Esophagus muscularis mucosa (tissue), 4 donors: ENCODE data around the gene RNF20. TPM values are rescaled to one million over a fixed set of nuclear protein-coding genes. Genes with fewer than 3 reads are reported as not detected.
"Not testable (repeated sequence)": the region's sequence is repeated elsewhere in the genome, so short reads cannot be mapped to it uniquely, and the experiment has no call there.

Experiments
- DNase-seq: peaks from one replicate; pipeline ENCODE4 v3.0.0-alpha.2; 2017; ENCODE audit errors: extremely low spot score
- H3K27ac ChIP-seq, 4 donors: fragments of 200-600 bp; sonication (generic); replicated peaks in 1 of 4; 1 replicate in 3 of 4; 2 replicates in 1 of 4; pipeline ENCODE4 v1.5.1; 2016 to 2019; ENCODE audit warnings: mild to moderate bottlenecking in 1 of 4
- H3K27me3 ChIP-seq, 4 donors: fragments of 200-600 bp; sonication (generic); one replicate each; pipeline versions ENCODE4 v1.5.1 to v1.6.0; 2016 to 2019
- H3K36me3 ChIP-seq, 4 donors: fragments of 200-600 bp; sonication (generic); one replicate each; pipeline ENCODE4 v1.5.1; 2016 to 2019
- H3K4me1 ChIP-seq, 4 donors: fragments of 200-600 bp; sonication (generic); one replicate each; pipeline ENCODE4 v1.5.1; 2016 to 2019
- H3K4me3 ChIP-seq, 4 donors: fragments of 200-600 bp; sonication (generic); 1 replicate in 2 of 4; 2 replicates in 2 of 4; pipeline ENCODE4 v1.5.1; 2016 to 2019; ENCODE audit warnings: mild to moderate bottlenecking in 4 of 4, moderate library complexity in 1 of 4
- H3K9me3 ChIP-seq, 4 donors: fragments of 200-600 bp; sonication (generic); 1 replicate in 3 of 4; 2 replicates in 1 of 4; pipeline ENCODE4 v1.5.1; 2016 to 2019
- EP300 ChIP-seq: sonication (generic); formaldehyde crosslinking; IDR thresholded peaks from one replicate; pipeline ENCODE4 v1.6.1; 2017; ENCODE audit warnings: antibody characterized with exemption
- POLR2A ChIP-seq: fragments of 450-650 bp; IDR thresholded peaks from one replicate; pipeline ENCODE4 v1.6.1; 2017; ENCODE audit warnings: antibody characterized with exemption, moderate library complexity, mild to moderate bottlenecking, low read depth
- POLR2AphosphoS5 ChIP-seq, 2 donors: sonication (generic); formaldehyde crosslinking; IDR thresholded peaks; one replicate each; pipeline ENCODE4 v1.6.1; 2017; ENCODE audit warnings: antibody characterized with exemption in 2 of 2
- WGBS: methylation state at CpG from one replicate; pipeline ENCODE4 v1.1.5; 2018; 5-methylcytosine and 5-hydroxymethylcytosine counted together
- intact Hi-C: fragments of 100-400 bp; cut with DNase I; formaldehyde crosslinking; loops from one replicate; pipeline ENCODE4 v1.15.1; 2023
- total RNA-seq, 4 donors: library from RNA; depleted of rRNA; stranded (reverse); fragments of >200 nt; gene quantifications; one replicate each; pipeline versions ENCODE4 v1.1.0 to v1.2.1, GENCODE V29; 2016
- TF ChIP-seq, protein P1 (sequence below), 3 experiments: fragments of 200-600 bp in 2 of 3; fragments of 450-650 bp in 1 of 3; sonication (generic) in 2 of 3; IDR thresholded peaks; one replicate each; pipeline ENCODE4 v1.5.1; 2017 to 2019; ENCODE audit warnings: antibody characterized with exemption in 3 of 3, mild to moderate bottlenecking in 2 of 3, moderate library complexity in 1 of 3

The RNF20 gene
- total RNA-seq, 4 donors from 2014 or later, result 23.0 to 32.1 (median 27.2) TPM

DNA sequence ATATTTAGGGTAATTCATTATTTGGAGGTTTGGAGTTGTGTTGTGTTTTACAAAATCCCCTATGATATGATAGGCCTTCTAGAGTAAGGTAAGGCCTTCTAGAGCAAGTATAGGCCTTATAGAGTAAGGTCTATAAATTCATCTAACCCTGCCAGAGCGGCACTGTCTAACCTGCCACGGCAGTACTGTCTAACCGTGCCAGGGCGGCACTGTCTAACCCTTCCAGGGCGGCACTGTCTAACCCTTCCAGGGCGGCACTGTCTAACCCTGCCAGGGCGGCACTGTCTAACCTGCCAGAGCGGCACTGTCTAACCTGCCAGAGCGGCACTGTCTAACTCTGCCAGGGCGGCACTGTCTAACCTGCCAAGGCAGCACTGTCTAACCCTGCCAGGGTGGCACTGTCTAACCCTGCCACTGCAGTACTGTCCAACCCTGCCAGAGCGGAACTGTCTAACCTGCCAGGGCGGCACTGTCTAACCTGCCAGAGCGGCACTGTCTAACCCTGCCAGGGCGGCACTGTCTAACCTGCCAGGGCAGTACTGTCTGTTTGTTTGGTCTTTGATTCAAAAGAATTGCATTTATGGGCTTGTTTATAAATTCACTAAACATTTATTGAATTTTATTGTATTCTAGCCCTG lies 9.6 kb downstream of the RNF20 start:
- TF ChIP-seq POLR2AphosphoS5 (IDR thresholded peaks at IDR 0.05) (no peak), POLR2A (no peak), EP300 (no peak)
- TF ChIP-seq, protein P1, sequence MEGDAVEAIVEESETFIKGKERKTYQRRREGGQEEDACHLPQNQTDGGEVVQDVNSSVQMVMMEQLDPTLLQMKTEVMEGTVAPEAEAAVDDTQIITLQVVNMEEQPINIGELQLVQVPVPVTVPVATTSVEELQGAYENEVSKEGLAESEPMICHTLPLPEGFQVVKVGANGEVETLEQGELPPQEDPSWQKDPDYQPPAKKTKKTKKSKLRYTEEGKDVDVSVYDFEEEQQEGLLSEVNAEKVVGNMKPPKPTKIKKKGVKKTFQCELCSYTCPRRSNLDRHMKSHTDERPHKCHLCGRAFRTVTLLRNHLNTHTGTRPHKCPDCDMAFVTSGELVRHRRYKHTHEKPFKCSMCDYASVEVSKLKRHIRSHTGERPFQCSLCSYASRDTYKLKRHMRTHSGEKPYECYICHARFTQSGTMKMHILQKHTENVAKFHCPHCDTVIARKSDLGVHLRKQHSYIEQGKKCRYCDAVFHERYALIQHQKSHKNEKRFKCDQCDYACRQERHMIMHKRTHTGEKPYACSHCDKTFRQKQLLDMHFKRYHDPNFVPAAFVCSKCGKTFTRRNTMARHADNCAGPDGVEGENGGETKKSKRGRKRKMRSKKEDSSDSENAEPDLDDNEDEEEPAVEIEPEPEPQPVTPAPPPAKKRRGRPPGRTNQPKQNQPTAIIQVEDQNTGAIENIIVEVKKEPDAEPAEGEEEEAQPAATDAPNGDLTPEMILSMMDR (IDR thresholded peaks at IDR 0.05), result no peak
- Histone ChIP-seq H3K36me3 (peaks cover 41 to 96% (median 72%) of the 10 kb centered on the region in 4 donors), H3K27ac (no peak overlapping the region), H3K9me3 (no peaks in the 10 kb centered on the region), H3K4me3 (no peak overlapping the region), H3K27me3 (no peaks in the 10 kb centered on the region), H3K4me1 (peaks cover 0 to 10% (median 0%) of the 10 kb centered on the region in 4 donors)
- DNase-seq, result no peak
- intact Hi-C loops, result no loop called here
- 95% methylated on average over 14 of the region's 14 CpGs for WGBS

DNA sequence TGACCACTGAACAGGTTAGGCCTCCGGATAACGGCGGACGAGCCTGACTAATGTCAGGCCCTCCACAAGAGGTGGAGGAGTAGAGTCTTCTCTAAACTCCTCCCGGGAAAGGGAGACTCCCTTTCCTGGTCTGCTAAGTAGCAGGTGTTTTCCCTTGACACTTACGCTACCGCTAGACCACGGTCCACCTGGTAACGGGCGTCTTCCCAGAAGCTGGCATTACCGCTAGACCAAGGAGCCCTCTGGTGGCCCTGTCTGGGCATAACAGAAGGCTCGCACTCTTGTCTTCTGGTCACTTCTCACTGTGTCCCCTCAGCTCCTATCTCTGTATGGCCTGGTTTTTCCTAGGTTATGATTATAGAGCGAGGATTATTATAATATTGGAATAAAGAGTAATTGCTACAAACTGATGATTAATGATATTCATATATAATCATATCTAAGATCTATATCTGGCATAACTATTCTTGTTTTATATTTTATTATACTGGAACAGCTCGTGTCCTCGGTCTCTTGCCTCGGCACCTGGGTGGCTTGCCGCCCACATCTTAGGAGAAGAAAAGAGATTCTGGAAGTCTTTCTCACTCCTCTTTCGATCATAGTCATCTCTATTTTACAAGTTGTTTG lies 15.9 kb downstream of the RNF20 start:
- intact Hi-C loops, DNase-seq, H3K27me3 ChIP-seq, H3K4me1 ChIP-seq, H3K27ac ChIP-seq, H3K4me3 ChIP-seq, H3K9me3 ChIP-seq: not testable (repeated sequence)
- TF ChIP-seq, protein P1 (IDR thresholded peaks at IDR 0.05), result peak; percentile 20 to 43 (median 34)
- 93% methylated on average over 11 of the region's 18 CpGs for WGBS
- peaks cover 73 to 100% (median 90%) of the 10 kb centered on the region in 4 donors for H3K36me3 ChIP-seq

DNA sequence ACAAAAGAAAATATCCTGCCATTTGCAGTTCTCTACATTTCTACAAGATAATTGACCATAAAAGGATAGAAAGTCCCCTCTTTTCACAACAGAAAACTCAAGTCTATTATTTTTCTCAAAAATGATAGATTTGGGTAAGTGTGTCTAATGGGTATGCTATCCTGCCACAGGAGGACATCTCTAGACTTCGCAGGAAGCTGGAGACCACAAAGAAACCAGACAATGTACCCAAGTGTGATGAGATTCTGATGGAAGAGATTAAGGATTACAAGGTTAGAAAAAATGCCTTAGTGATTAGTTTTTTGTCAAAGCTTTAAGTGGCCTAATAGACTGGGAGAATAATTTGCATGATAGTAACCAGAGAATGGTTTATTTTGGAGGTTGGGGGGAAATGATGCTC lies 28.1 kb downstream of the RNF20 start:
- no peaks in the 10 kb centered on the region for H3K4me1 ChIP-seq
- 93% methylated on average over 1 of the region's 1 CpG for WGBS
- TF ChIP-seq POLR2A, result no peak
- TF ChIP-seq, protein P1 (IDR thresholded peaks at IDR 0.05), result no peak
- TF ChIP-seq POLR2AphosphoS5 (IDR thresholded peaks at IDR 0.05), result no peak
- no peak for TF ChIP-seq EP300
- H3K27me3 ChIP-seq, result no peaks in the 10 kb centered on the region
- H3K27ac ChIP-seq, result no peak overlapping the region
- H3K4me3 ChIP-seq, result no peak overlapping the region
- H3K36me3 ChIP-seq, result peaks cover 56 to 100% (median 82%) of the 10 kb centered on the region in 4 donors
- no peak for DNase-seq
- H3K9me3 ChIP-seq, result no peaks in the 10 kb centered on the region
- intact Hi-C loops, result no loop called here

DNA sequence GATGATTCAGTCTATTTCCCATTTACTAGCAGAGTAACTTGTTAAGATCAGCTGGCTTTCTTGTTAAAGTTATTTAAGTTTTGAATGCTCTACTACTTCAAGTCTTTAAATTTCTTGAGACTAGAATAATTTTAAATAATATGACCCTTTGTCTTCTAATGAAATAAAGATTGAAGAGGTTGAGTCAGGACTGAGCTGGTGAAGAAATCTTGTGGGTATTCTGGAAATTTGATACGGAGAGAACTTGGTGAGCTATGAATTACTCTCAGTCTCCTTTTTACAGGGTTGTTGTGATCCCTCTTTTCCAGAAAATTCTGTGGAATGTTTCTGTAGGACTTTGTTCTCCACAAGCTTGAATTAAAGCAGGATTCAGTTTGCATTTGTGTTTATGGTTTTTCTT lies 29.3 kb downstream of the RNF20 start:
- Histone ChIP-seq H3K4me1 (no peaks in the 10 kb centered on the region), H3K9me3 (no peaks in the 10 kb centered on the region), H3K27me3 (no peaks in the 10 kb centered on the region), H3K36me3 (peaks cover 49 to 100% (median 76%) of the 10 kb centered on the region in 4 donors), H3K4me3 (no peak overlapping the region), H3K27ac (no peak overlapping the region)
- intact Hi-C loops, result no loop called here
- DNase-seq, result no peak
- no peak for TF ChIP-seq POLR2AphosphoS5 (IDR thresholded peaks at IDR 0.05)
- 97% methylated on average over 1 of the region's 1 CpG for WGBS

DNA sequence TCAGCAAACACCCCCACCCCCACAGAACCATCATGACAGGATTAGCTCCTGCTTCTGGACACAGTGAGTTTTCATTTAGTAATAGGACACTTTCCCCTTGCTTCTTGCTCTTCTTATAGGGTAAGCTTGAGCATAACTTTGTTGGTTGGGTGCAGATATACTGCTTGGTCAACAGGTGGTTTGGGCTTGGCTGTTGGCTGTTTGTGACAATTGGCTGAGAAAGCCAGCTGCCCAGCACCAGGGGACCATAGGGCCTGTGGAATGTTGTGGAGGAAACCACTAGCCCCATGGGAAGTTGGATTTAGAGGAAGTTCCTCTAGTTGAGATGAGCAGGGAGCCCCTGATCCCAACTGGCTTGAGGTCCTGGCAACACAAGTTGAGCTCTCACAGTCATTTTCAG lies 30.6 kb downstream of the RNF20 start:
- TF ChIP-seq POLR2A (no peak), EP300 (no peak), POLR2AphosphoS5 (IDR thresholded peaks at IDR 0.05) (no peak)
- TF ChIP-seq, protein P1 (IDR thresholded peaks at IDR 0.05), result no peak
- no peaks in the 10 kb centered on the region for H3K9me3 ChIP-seq
- no peaks in the 10 kb centered on the region for H3K4me1 ChIP-seq
- H3K4me3 ChIP-seq, result no peak overlapping the region
- no peak for DNase-seq
- H3K27me3 ChIP-seq, result no peaks in the 10 kb centered on the region
- H3K27ac ChIP-seq, result no peak overlapping the region
- intact Hi-C loops, result no loop called here
- H3K36me3 ChIP-seq, result peaks cover 51 to 100% (median 68%) of the 10 kb centered on the region in 4 donors
